ENCODE data around the gene LYSMD3. TPM values are rescaled to one million over a fixed set of nuclear protein-coding genes. Genes with fewer than 3 reads are reported as not detected.

The LYSMD3 gene
- total and polyA plus RNA-seq, 9 of the 15 experiments (the other 6 are each of a cell fraction or from before 2014, with no cell fraction given) = 9.5 to 42.3 (median 20.7) TPM

- TF ChIP-seq, protein P1, sequence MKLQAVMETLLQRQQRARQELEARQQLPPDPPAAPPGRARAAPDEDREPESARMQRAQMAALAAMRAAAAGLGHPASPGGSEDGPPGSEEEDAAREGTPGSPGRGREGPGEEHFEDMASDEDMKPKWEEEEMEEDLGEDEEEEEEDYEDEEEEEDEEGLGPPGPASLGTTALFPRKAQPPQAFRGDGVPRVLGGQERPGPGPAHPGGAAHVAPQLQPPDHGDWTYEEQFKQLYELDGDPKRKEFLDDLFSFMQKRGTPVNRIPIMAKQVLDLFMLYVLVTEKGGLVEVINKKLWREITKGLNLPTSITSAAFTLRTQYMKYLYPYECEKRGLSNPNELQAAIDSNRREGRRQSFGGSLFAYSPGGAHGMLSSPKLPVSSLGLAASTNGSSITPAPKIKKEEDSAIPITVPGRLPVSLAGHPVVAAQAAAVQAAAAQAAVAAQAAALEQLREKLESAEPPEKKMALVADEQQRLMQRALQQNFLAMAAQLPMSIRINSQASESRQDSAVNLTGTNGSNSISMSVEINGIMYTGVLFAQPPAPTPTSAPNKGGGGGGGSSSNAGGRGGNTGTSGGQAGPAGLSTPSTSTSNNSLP (IDR thresholded peaks at IDR 0.05; ENCODE audit: borderline replicate concordance, low read depth, low read length) = no peak
- peak; percentile 87 for TF ChIP-seq TOE1 (IDR thresholded peaks at IDR 0.05; ENCODE audit: borderline replicate concordance)
- 0 out of 2 replicates have a peak, but pooled peaks have one; percentile 18 for TF ChIP-seq TOE1 (CRISPR knock-in tag; IDR thresholded peaks at IDR 0.05; ENCODE audit: borderline replicate concordance, low read depth)
- TF ChIP-seq U2AF2 (optimal IDR thresholded peaks at IDR 0.05; ENCODE audit: low read depth, low read length) = no peak
- no peak for TF ChIP-seq YBX1 (IDR thresholded peaks at IDR 0.05)
- peak; percentile 30; the same call in 1 of the 2 replicates for TF ChIP-seq ZNF583 (CRISPR knock-in tag; IDR thresholded peaks at IDR 0.05)
- 0 out of 2 replicates have a peak, but pooled peaks have one; percentile 12 for TF ChIP-seq FOXM1 (IDR thresholded peaks at IDR 0.05; ENCODE audit: low read depth)
- 0 out of 2 replicates have a peak, but pooled peaks have one; percentile 16 for TF ChIP-seq FOXM1 (CRISPR knock-in tag; IDR thresholded peaks at IDR 0.05; ENCODE audit: low read depth)
- no peak for TF ChIP-seq CHD4 (IDR thresholded peaks at IDR 0.05; ENCODE audit: insufficient read depth, insufficient replicate concordance, low read depth, low read length, poor library complexity, severe bottlenecking)
- TF ChIP-seq, protein P2, sequence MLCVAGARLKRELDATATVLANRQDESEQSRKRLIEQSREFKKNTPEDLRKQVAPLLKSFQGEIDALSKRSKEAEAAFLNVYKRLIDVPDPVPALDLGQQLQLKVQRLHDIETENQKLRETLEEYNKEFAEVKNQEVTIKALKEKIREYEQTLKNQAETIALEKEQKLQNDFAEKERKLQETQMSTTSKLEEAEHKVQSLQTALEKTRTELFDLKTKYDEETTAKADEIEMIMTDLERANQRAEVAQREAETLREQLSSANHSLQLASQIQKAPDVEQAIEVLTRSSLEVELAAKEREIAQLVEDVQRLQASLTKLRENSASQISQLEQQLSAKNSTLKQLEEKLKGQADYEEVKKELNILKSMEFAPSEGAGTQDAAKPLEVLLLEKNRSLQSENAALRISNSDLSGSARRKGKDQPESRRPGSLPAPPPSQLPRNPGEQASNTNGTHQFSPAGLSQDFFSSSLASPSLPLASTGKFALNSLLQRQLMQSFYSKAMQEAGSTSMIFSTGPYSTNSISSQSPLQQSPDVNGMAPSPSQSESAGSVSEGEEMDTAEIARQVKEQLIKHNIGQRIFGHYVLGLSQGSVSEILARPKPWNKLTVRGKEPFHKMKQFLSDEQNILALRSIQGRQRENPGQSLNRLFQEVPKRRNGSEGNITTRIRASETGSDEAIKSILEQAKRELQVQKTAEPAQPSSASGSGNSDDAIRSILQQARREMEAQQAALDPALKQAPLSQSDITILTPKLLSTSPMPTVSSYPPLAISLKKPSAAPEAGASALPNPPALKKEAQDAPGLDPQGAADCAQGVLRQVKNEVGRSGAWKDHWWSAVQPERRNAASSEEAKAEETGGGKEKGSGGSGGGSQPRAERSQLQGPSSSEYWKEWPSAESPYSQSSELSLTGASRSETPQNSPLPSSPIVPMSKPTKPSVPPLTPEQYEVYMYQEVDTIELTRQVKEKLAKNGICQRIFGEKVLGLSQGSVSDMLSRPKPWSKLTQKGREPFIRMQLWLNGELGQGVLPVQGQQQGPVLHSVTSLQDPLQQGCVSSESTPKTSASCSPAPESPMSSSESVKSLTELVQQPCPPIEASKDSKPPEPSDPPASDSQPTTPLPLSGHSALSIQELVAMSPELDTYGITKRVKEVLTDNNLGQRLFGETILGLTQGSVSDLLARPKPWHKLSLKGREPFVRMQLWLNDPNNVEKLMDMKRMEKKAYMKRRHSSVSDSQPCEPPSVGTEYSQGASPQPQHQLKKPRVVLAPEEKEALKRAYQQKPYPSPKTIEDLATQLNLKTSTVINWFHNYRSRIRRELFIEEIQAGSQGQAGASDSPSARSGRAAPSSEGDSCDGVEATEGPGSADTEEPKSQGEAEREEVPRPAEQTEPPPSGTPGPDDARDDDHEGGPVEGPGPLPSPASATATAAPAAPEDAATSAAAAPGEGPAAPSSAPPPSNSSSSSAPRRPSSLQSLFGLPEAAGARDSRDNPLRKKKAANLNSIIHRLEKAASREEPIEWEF (CRISPR knock-in tag; IDR thresholded peaks at IDR 0.05) = no peak
- no peak for TF ChIP-seq ZNF311 (CRISPR knock-in tag; IDR thresholded peaks at IDR 0.05)
- no peak for TF ChIP-seq PHB2 (IDR thresholded peaks at IDR 0.05; ENCODE audit: low read depth)
- TF ChIP-seq, protein P3, sequence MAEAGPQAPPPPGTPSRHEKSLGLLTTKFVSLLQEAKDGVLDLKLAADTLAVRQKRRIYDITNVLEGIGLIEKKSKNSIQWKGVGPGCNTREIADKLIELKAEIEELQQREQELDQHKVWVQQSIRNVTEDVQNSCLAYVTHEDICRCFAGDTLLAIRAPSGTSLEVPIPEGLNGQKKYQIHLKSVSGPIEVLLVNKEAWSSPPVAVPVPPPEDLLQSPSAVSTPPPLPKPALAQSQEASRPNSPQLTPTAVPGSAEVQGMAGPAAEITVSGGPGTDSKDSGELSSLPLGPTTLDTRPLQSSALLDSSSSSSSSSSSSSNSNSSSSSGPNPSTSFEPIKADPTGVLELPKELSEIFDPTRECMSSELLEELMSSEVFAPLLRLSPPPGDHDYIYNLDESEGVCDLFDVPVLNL (CRISPR knock-in tag; IDR thresholded peaks at IDR 0.05; ENCODE audit: low read depth) = no peak
- TF ChIP-seq IFI16 (CRISPR knock-in tag; IDR thresholded peaks at IDR 0.05) = no peak
- no peak for TF ChIP-seq FOXJ2 (tag; IDR thresholded peaks at IDR 0.05)
- 0 out of 2 replicates have a peak, but pooled peaks have one; percentile 29 for TF ChIP-seq SAFB (IDR thresholded peaks at IDR 0.05; ENCODE audit: borderline replicate concordance, low read depth, low read length)
- 0 out of 2 replicates have a peak, but pooled peaks have one; percentile 5 for TF ChIP-seq ZNF324 (CRISPR knock-in tag; IDR thresholded peaks at IDR 0.05)
- TF ChIP-seq ATF7 (IDR thresholded peaks at IDR 0.05) = peak; percentile 82
Observed at GRCh38 chr5:90474235-90475107, 54.9 kb downstream of the LYSMD3 start, which contains the start of the genes MBLAC2 and POLR3G (continued).

Measured in K562 (cell line).